ENCODE data around the gene PAPPA. TPM values are rescaled to one million over a fixed set of nuclear protein-coding genes. Genes with fewer than 3 reads are reported as not detected.

Gene PAPPA
- total RNA-seq, 1 experiment from 2014 or later: 0.17 TPM

DNA sequence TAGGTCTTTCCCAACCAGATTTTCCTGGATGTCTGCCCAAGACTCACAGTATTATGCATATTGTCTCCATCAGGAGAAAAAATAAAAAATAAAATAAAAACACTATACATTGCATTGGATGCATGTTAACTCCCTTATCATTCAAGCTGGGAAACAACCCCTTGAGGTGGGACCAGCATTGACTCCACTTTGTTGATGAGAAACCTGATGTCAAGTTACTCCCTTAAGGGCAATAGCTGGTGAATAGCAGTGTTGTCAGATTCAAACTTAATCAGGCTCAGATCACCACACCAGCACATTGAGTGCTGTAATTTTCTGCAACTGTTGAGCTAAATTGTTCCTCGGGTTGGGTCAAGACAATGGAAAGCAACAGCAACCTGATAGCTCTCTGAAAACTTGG lies 269.6 kb downstream of the PAPPA start:
- H3K4me1 Mint-ChIP-seq: peaks cover 0 to 3% of the 10 kb centered on the region in 2 experiments; a peak in 1 of 4 replicates
- Histone ChIP-seq H3K23me2 (ENCODE audit: insufficient read length, low read depth, low read length, poor library complexity, severe bottlenecking) (no peaks in the 10 kb centered on the region), H2BK5ac (ENCODE audit: insufficient read length, low read length) (no peak overlapping the region), H3K4ac (ENCODE audit: low read depth, low read length) (no peak overlapping the region), H3K79me2 (ENCODE audit: insufficient read depth, low read length) (no peaks in the 10 kb centered on the region), H2BK120ac (ENCODE audit: low read depth, low read length, poor library complexity, severe bottlenecking) (no peak overlapping the region), H4K5ac (ENCODE audit: insufficient read length, low read depth, low read length) (no peak overlapping the region), H3K14ac (ENCODE audit: insufficient read depth, low read length) (no peak overlapping the region), H3K4me1 (ENCODE audit: insufficient read depth, low read length) (no peaks in the 10 kb centered on the region), H2BK12ac (ENCODE audit: insufficient read length, low read depth, low read length) (no peak overlapping the region), H4K91ac (ENCODE audit: insufficient read length, low read depth, low read length) (no peak overlapping the region), H2BK15ac (ENCODE audit: low read depth, low read length) (no peak overlapping the region), H2AFZ (ENCODE audit: low read length) (no peak overlapping the region), H3T11ph (ENCODE audit: low read length) (no peak overlapping the region), H3K4me2 (ENCODE audit: insufficient read depth, insufficient read length, low read length) (no peak overlapping the region), H3K9ac (ENCODE audit: extremely low read depth, insufficient read length, low read length) (no peak overlapping the region), H3K27ac (ENCODE audit: insufficient read length, low read depth, low read length) (no peak overlapping the region), H3K23ac (ENCODE audit: insufficient read length, low read depth, low read length) (no peak overlapping the region), H4K20me1 (ENCODE audit: control insufficient read depth, insufficient read depth, insufficient read length) (no peaks in the 10 kb centered on the region), H3K18ac (ENCODE audit: insufficient read length, low read depth, low read length) (no peak overlapping the region), H3K79me1 (ENCODE audit: insufficient read depth, low read depth, low read length, poor library complexity, severe bottlenecking) (no peaks in the 10 kb centered on the region), H2BK20ac (ENCODE audit: low read depth, low read length, poor library complexity, severe bottlenecking) (no peak overlapping the region), H3K56ac (ENCODE audit: insufficient read length, low read depth, low read length) (no peak overlapping the region), H3K9me3 (ENCODE audit: control insufficient read depth, low read depth, low read length) (no peaks in the 10 kb centered on the region), H3K27me3 (ENCODE audit: insufficient read depth, low read length) (no peaks in the 10 kb centered on the region), H2AK5ac (ENCODE audit: insufficient read length, low read length) (no peak overlapping the region), H4K8ac (replicated peaks; ENCODE audit: insufficient read length, low read depth, low read length) (no peak overlapping the region)
- no peak overlapping the region for H3K27ac Mint-ChIP-seq
- DNase-seq: no peak
- H3K36me3 Mint-ChIP-seq (ENCODE audit: insufficient read depth in 1 of 3, low read depth in 3 of 3): peaks cover 0 to 8% (median 4%) of the 10 kb centered on the region in 3 experiments; a peak in 4 of 7 replicates
- H3K4me3 Mint-ChIP-seq: no peak overlapping the region
- no peaks in the 10 kb centered on the region for H3K9me3 Mint-ChIP-seq
- no peaks in the 10 kb centered on the region for H3K27me3 Mint-ChIP-seq (ENCODE audit: low read depth)
- TF ChIP-seq, protein P1, sequence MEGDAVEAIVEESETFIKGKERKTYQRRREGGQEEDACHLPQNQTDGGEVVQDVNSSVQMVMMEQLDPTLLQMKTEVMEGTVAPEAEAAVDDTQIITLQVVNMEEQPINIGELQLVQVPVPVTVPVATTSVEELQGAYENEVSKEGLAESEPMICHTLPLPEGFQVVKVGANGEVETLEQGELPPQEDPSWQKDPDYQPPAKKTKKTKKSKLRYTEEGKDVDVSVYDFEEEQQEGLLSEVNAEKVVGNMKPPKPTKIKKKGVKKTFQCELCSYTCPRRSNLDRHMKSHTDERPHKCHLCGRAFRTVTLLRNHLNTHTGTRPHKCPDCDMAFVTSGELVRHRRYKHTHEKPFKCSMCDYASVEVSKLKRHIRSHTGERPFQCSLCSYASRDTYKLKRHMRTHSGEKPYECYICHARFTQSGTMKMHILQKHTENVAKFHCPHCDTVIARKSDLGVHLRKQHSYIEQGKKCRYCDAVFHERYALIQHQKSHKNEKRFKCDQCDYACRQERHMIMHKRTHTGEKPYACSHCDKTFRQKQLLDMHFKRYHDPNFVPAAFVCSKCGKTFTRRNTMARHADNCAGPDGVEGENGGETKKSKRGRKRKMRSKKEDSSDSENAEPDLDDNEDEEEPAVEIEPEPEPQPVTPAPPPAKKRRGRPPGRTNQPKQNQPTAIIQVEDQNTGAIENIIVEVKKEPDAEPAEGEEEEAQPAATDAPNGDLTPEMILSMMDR (conservative IDR thresholded peaks at IDR 0.05): no peak
- WGBS (ENCODE audit: extremely low coverage, insufficient read length, low lambda C conversion rate): no CpG with 5 or more reads among the region's 1 CpG

All from H9 (cell line).